Activated naive CD8-positive, alpha-beta T cell treated with anti-CD3 and anti-CD28 coated beads for 36 hours (primary cell): Measurements from ENCODE around the gene KCNQ5. TPM values are rescaled to one million over a fixed set of nuclear protein-coding genes. Genes with fewer than 3 reads are reported as not detected.
A peak's percentile ranks its signal among the peaks of the same experiment; 100 is the strongest.
"Not testable (repeated sequence)": the region's sequence is repeated elsewhere in the genome, so short reads cannot be mapped to it uniquely, and the experiment has no call there.

ENCODE experiments used
- DNase-seq: peaks from one replicate; pipeline ENCODE4 v3.0.0; 2021
- H3K27ac Mint-ChIP-seq: one replicate; pipeline ENCODE4 v1.8.0; 2022; ENCODE audit warnings: mild to moderate bottlenecking, moderate library complexity, mixed read lengths
- H3K27me3 Mint-ChIP-seq: one replicate; pipeline ENCODE4 v1.8.0; 2022; ENCODE audit warnings: mild to moderate bottlenecking, mixed read lengths
- H3K36me3 Mint-ChIP-seq: one replicate; pipeline ENCODE4 v1.8.0; 2021; ENCODE audit warnings: mild to moderate bottlenecking, mixed read lengths
- H3K4me1 Mint-ChIP-seq: one replicate; pipeline ENCODE4 v1.8.0; 2021; ENCODE audit warnings: mixed read lengths
- H3K4me3 Mint-ChIP-seq: one replicate; pipeline ENCODE4 v1.8.0; 2022; ENCODE audit warnings: mild to moderate bottlenecking, moderate library complexity, mixed read lengths
- H3K9me3 Mint-ChIP-seq: one replicate; pipeline ENCODE4 v1.8.0; 2022; ENCODE audit warnings: mixed read lengths
- total RNA-seq, 2 experiments: library from RNA; stranded (reverse); gene quantifications; one replicate each; pipeline ENCODE4 v1.2.3, GENCODE V29; 2021

The KCNQ5 gene
- total RNA-seq, 2 experiments from 2014 or later: 15.8 TPM

- not testable (repeated sequence) for DNase-seq, H3K9me3 Mint-ChIP-seq, H3K27ac Mint-ChIP-seq, H3K27me3 Mint-ChIP-seq, H3K4me1 Mint-ChIP-seq, H3K4me3 Mint-ChIP-seq
- peaks cover 10% of the 10 kb centered on the region for H3K36me3 Mint-ChIP-seq
These were observed 571.4 kb downstream of the KCNQ5 start for GRCh38 chr6:73193302-73193701.

DNA sequence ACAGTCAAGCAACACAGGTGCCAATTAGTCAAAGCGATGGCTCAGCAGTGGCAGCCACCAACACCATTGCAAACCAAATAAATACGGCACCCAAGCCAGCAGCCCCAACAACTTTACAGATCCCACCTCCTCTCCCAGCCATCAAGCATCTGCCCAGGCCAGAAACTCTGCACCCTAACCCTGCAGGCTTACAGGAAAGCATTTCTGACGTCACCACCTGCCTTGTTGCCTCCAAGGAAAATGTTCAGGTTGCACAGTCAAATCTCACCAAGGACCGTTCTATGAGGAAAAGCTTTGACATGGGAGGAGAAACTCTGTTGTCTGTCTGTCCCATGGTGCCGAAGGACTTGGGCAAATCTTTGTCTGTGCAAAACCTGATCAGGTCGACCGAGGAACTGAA is 572.9 kb downstream of the KCNQ5 start:
- no peaks in the 10 kb centered on the region for H3K4me1 Mint-ChIP-seq
- no peak for DNase-seq
- H3K9me3 Mint-ChIP-seq: no peaks in the 10 kb centered on the region
- no peak overlapping the region for H3K4me3 Mint-ChIP-seq
- no peaks in the 10 kb centered on the region for H3K27me3 Mint-ChIP-seq
- peaks cover 10% of the 10 kb centered on the region for H3K36me3 Mint-ChIP-seq
- H3K27ac Mint-ChIP-seq: no peak overlapping the region

DNA sequence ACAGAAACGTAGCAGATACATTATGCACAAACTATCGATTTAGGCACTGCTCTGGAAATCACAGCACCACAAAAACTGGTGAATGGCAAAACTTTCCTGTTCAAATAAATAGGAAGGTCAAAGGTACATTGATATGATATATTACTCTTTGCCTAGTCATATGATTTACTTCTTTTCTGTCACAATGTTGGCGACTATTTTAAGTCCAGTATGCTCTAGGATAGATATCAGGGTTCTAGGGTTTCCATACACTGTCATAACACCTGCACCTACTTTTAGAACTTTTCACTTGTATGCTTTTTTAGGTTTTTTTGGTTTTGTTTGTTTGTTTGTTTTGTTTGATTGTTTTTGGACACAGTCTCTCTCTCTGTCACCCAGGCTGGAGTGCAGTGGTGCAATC is 578.4 kb downstream of the KCNQ5 start:
- H3K36me3 Mint-ChIP-seq: peaks cover 2% of the 10 kb centered on the region
- DNase-seq: no peak
- no peak overlapping the region for H3K27ac Mint-ChIP-seq
- no peaks in the 10 kb centered on the region for H3K4me1 Mint-ChIP-seq
- no peak overlapping the region for H3K4me3 Mint-ChIP-seq
- no peaks in the 10 kb centered on the region for H3K9me3 Mint-ChIP-seq
- H3K27me3 Mint-ChIP-seq: no peaks in the 10 kb centered on the region

GRCh38 chr6:73200735-73201134 is 578.9 kb downstream of the KCNQ5 start:
- DNase-seq: no peak
- H3K4me1 Mint-ChIP-seq: no peaks in the 10 kb centered on the region
- peaks cover 2% of the 10 kb centered on the region for H3K36me3 Mint-ChIP-seq
- H3K27me3 Mint-ChIP-seq: no peaks in the 10 kb centered on the region
- H3K4me3 Mint-ChIP-seq: no peak overlapping the region
- H3K9me3 Mint-ChIP-seq: no peaks in the 10 kb centered on the region
- peak overlapping the region; percentile 35 for H3K27ac Mint-ChIP-seq

- peaks cover 5% of the 10 kb centered on the region for H3K27me3 Mint-ChIP-seq
- no peaks in the 10 kb centered on the region for H3K36me3 Mint-ChIP-seq
- H3K4me3 Mint-ChIP-seq: no peak overlapping the region
- no peaks in the 10 kb centered on the region for H3K4me1 Mint-ChIP-seq
- no peak overlapping the region for H3K27ac Mint-ChIP-seq
- DNase-seq: no peak
- no peaks in the 10 kb centered on the region for H3K9me3 Mint-ChIP-seq
These were observed 581.2 kb downstream of the KCNQ5 start for GRCh38 chr6:73203098-73203497.

GRCh38 chr6:73204252-73204651 is 582.4 kb downstream of the KCNQ5 start:
- no peak for DNase-seq
- Mint-ChIP-seq H3K4me1 (no peaks in the 10 kb centered on the region), H3K27me3 (peaks cover 5% of the 10 kb centered on the region), H3K36me3 (no peaks in the 10 kb centered on the region), H3K9me3 (no peaks in the 10 kb centered on the region), H3K27ac (no peak overlapping the region), H3K4me3 (no peak overlapping the region)

DNA sequence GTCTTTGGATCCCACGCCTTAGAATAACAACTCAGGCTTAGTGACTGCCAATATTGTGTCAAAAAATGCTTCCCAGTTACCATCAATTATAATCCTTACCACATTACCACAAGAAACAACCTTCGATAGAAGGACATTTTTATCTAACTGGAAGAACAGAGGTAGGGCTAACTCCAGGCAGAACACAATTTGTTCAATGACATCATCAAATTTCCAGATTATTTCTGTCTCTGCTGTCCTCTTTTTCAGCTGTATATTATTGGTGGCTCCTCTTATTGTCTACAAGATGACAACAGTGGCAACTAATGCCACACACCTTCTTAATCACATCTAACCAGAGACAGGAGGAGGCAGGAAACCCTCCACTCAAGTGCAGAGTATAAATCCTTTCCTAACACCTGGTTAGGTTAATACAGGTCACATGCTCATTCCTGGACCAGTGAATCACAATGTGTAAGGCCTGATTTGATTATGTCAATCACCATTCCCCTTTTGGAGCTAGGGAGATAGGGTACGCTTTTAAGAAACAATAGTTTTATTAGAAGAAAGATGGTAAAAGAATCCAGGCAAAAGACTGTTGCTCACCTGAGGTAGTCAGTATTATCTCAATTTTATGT is 585.5 kb downstream of the KCNQ5 start:
- no peak overlapping the region for H3K4me3 Mint-ChIP-seq
- DNase-seq: no peak
- H3K4me1 Mint-ChIP-seq: no peaks in the 10 kb centered on the region
- H3K27ac Mint-ChIP-seq: no peak overlapping the region
- H3K36me3 Mint-ChIP-seq: no peaks in the 10 kb centered on the region
- H3K27me3 Mint-ChIP-seq: peaks cover 5% of the 10 kb centered on the region
- H3K9me3 Mint-ChIP-seq: no peaks in the 10 kb centered on the region

- Mint-ChIP-seq H3K27ac (no peak overlapping the region), H3K9me3 (no peaks in the 10 kb centered on the region), H3K4me1 (no peaks in the 10 kb centered on the region), H3K4me3 (no peak overlapping the region), H3K36me3 (no peaks in the 10 kb centered on the region), H3K27me3 (peaks cover 5% of the 10 kb centered on the region)
- DNase-seq: no peak
These were observed 587.3 kb downstream of the KCNQ5 start for GRCh38 chr6:73209117-73209516.

DNA sequence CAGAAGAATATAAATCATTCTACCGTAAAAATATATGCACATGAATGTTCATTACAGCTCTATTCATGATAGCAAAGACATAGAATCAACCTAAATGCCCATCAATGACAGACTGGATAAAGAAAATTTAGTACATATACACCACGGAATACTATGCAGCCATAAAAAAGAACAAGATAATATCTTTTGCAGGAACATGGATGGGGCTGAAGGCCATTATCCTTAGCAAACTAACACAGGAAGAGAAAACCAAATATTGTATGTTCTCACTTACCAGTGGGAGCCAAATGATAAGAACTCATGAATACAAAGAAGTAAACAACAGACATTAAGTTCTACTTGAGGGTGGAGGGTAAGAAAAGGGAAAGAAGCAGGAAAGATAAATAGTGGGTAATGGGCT is 595.0 kb downstream of the KCNQ5 start:
- DNase-seq: no peak
- Mint-ChIP-seq H3K4me1 (no peaks in the 10 kb centered on the region), H3K36me3 (no peaks in the 10 kb centered on the region), H3K27ac (no peak overlapping the region), H3K9me3 (no peaks in the 10 kb centered on the region), H3K4me3 (no peak overlapping the region), H3K27me3 (no peaks in the 10 kb centered on the region)

- no peak for DNase-seq
- Mint-ChIP-seq H3K36me3 (no peaks in the 10 kb centered on the region), H3K9me3 (no peaks in the 10 kb centered on the region), H3K4me3 (no peak within 1 kb of the TSS), H3K27ac (no peak within 1 kb of the TSS), H3K27me3 (no peaks in the 10 kb centered on the region), H3K4me1 (no peaks in the 10 kb centered on the region)
These were observed 603.5 kb downstream of the KCNQ5 start, which contains the start of gene KHDC1L for GRCh38 chr6:73225396-73225795. TSS of gene KHDC1L (minus strand) at chr6:73225496. CDS start at chr6:73225408, 88 bp downstream.

DNA sequence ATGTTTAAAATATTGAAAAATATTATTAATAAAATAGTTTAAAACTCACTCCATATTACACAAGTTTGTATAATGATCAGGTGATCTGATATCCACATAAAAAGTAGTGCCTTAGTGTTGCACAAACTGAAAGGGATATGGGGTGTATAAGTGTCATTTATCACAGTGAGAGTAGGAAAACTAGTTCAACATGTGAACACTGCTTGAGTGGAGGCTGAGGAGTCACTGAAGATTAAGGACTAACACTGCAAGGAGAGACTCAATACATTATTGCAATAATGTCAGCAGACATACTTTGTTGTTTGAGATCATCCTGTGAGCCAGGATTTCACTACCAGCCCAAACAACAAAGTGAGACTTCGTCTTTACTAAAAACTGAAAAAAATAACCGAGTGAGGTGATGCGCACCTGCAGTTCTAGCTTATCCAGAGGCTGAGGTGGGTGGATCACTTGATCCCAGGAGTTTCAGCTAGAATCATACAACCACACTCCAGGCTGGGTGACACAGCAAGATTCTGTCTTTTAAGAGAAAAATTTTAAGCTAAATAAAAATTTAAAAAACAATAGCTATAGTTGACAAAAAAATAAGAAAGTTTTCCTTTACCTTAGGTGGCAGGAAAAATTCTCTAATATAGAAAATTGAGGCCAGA is 605.9 kb downstream of the KCNQ5 start:
- Mint-ChIP-seq H3K4me1 (no peaks in the 10 kb centered on the region), H3K9me3 (no peaks in the 10 kb centered on the region), H3K27ac (no peak overlapping the region), H3K4me3 (no peak overlapping the region), H3K36me3 (no peaks in the 10 kb centered on the region), H3K27me3 (no peaks in the 10 kb centered on the region)
- DNase-seq: no peak

- Mint-ChIP-seq H3K36me3 (no peaks in the 10 kb centered on the region), H3K4me1 (no peaks in the 10 kb centered on the region), H3K9me3 (no peaks in the 10 kb centered on the region), H3K4me3 (no peak overlapping the region), H3K27me3 (no peaks in the 10 kb centered on the region), H3K27ac (no peak overlapping the region)
- DNase-seq: no peak
These were observed 610.1 kb downstream of the KCNQ5 start for GRCh38 chr6:73231986-73232391.

GRCh38 chr6:73233048-73233447 is 611.2 kb downstream of the KCNQ5 start:
- Mint-ChIP-seq H3K36me3 (no peaks in the 10 kb centered on the region), H3K4me3 (no peak overlapping the region), H3K27me3 (no peaks in the 10 kb centered on the region), H3K27ac (no peak overlapping the region), H3K9me3 (no peaks in the 10 kb centered on the region), H3K4me1 (no peaks in the 10 kb centered on the region)
- no peak for DNase-seq

DNA sequence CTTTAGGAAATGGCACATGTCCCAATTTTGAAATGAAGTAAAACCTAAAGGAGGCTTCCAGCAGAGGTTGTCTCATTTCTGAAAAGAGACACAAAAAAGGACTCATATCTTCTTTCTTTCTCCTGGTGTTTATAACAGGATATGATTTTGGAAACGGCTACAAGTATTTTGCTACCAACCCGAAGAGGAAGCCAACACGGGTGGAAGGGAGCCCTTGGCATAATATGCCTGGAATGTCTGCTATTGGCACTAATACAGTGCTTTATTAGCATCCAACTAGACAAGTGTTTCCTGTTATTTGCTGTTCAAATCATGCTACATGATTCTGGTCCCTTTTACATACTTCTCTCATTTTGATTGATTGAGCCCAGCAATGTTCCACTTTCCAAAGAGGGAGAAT is 612.1 kb downstream of the KCNQ5 start:
- H3K9me3 Mint-ChIP-seq, DNase-seq, H3K4me1 Mint-ChIP-seq, H3K4me3 Mint-ChIP-seq, H3K27me3 Mint-ChIP-seq, H3K27ac Mint-ChIP-seq, H3K36me3 Mint-ChIP-seq: not testable (repeated sequence)

DNA sequence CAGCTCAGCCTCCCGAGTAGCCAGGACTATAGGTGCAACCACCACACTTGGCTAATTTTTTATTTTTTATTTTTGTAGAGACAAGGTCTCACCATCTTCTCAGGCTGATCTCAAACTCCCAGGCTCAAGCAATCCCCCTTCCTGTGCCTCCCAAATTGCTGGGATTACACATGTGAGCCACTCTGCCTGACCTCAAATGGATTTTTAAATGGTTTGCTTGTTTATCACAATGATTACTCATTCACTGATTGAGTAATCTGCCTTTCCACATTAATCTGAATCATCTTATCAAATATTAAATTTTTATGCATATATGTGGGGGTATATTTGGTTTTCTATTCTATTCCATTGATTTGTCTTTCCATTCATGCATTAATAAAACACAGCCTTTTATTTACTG is 612.9 kb downstream of the KCNQ5 start:
- no peak overlapping the region for H3K4me3 Mint-ChIP-seq
- H3K27me3 Mint-ChIP-seq: no peaks in the 10 kb centered on the region
- no peak overlapping the region for H3K27ac Mint-ChIP-seq
- H3K36me3 Mint-ChIP-seq: no peaks in the 10 kb centered on the region
- no peak for DNase-seq
- H3K4me1 Mint-ChIP-seq: no peaks in the 10 kb centered on the region
- no peaks in the 10 kb centered on the region for H3K9me3 Mint-ChIP-seq

- no peak overlapping the region for H3K4me3 Mint-ChIP-seq
- H3K27ac Mint-ChIP-seq: no peak overlapping the region
These were observed 614.4 kb downstream of the KCNQ5 start for GRCh38 chr6:73236144-73236750.

More at GRCh38 chr6:73236144-73236750, 614.4 kb downstream of the KCNQ5 start:
- DNase-seq: no peak
- Mint-ChIP-seq H3K9me3 (no peaks in the 10 kb centered on the region), H3K4me1 (no peaks in the 10 kb centered on the region), H3K27me3 (no peaks in the 10 kb centered on the region), H3K36me3 (no peaks in the 10 kb centered on the region)
